ENCODE measurements around the gene NHLRC4. TPM values are rescaled to one million over a fixed set of nuclear protein-coding genes. Genes with fewer than 3 reads are reported as not detected.

The NHLRC4 gene
- total and polyA plus RNA-seq, 2 of the 13 experiments (the other 11 are each of a cell fraction or from before 2014, with no cell fraction given): 0.40 to 0.59 TPM

DNA sequence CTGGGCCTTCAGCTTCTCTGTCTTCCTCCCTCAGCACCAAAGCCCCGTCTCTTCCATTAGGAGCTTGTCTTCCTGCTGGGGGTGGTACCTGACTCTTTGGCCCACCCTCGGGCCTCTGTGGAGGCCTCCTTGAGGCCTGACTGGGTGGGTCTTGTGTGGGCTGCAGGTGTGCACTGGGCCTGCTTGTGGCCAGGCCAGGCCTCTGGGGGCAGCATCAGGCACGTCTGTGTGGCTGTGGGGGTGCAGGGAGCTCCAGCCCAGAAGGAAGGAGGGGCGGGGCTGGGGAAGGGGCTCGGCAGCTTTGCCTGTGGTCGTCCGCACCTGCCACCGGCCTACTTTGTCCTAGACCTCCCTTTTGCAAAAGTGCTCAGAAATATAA, 10.0 kb downstream of the NHLRC4 start:
- Histone ChIP-seq H3K4me3 (replicated peaks in 1 of 3; ENCODE audit: insufficient read depth in 1 of 3, low read depth in 2 of 3, low read length in 3 of 3) (no peak overlapping the region), H3K4me2 (ENCODE audit: low read depth, low read length) (no peak overlapping the region), H3K27ac (ENCODE audit: extremely low read length, insufficient read depth, low read length) (no peak overlapping the region), H3K9me3 (ENCODE audit: low read length) (no peaks in the 10 kb centered on the region), H3K9ac (ENCODE audit: insufficient read depth, low read depth, low read length) (no peak overlapping the region), H3K4me1 (ENCODE audit: insufficient read depth, low read length) (peaks cover 12% of the 10 kb centered on the region), H3K79me2 (ENCODE audit: insufficient read depth, low read length) (no peaks in the 10 kb centered on the region), H3K36me3 (replicated peaks in 1 of 2; ENCODE audit: control insufficient read depth in 1 of 2, insufficient read depth in 2 of 2, low read length in 2 of 2) (peaks cover 1 to 4% of the 10 kb centered on the region in 2 experiments; a peak in 1 of 5 replicates), H2AFZ (ENCODE audit: low read length) (no peak overlapping the region), H3K27me3 (ENCODE audit: control insufficient read depth in 1 of 2, insufficient read depth in 2 of 2, low read length in 2 of 2) (no peaks in the 10 kb centered on the region), H4K20me1 (ENCODE audit: insufficient read depth, low read length) (no peaks in the 10 kb centered on the region)
- in situ Hi-C loops (cut with HindIII; ENCODE audit: extremely low pct_ligation_motif_present, low pct_unique_long_range_greater_than_20kb): no loop called here
- CTCF ChIA-PET (ENCODE audit: low intra/inter-chr PET ratio, low total read pairs): no interaction called here
- WGBS (ENCODE audit: low lambda C conversion rate): 59% methylated on average over 8 of the region's 8 CpGs
- POLR2A ChIA-PET: interaction anchor here (0.8 to 1.4 kb wide), 4 partner anchors 9 to 60 kb away, joined by 3 to 5 read pairs (median 4); partner anchors contain the start of gene METTL26
- no peak for FAIRE-seq
- no peak for DNase-seq (ENCODE audit: low spot score)
- TF ChIP-seq ERF (CRISPR knock-in tag; IDR thresholded peaks at IDR 0.05) (0 out of 2 replicates have a peak, but pooled peaks have one; percentile 9), ZFP82 (CRISPR knock-in tag; IDR thresholded peaks at IDR 0.05; ENCODE audit: borderline replicate concordance) (no peak), ZFX (CRISPR knock-in tag; IDR thresholded peaks at IDR 0.05; ENCODE audit: low read depth) (peak; percentile 29), ZNF740 (CRISPR knock-in tag; IDR thresholded peaks at IDR 0.05) (peak; percentile 94), POLR2AphosphoS2 (IDR thresholded peaks at IDR 0.05; ENCODE audit: low read depth, low read length) (no peak), ZFYVE20 (CRISPR knock-in tag; IDR thresholded peaks at IDR 0.05; ENCODE audit: borderline replicate concordance, low read depth) (no peak)
- ATAC-seq: peak; percentile 67
- no TSS peak for BruUV-seq (replicated peaks)
- intact Hi-C loops (cut with micrococcal nuclease; ENCODE audit: unreplicated experiment): no loop called here

DNA sequence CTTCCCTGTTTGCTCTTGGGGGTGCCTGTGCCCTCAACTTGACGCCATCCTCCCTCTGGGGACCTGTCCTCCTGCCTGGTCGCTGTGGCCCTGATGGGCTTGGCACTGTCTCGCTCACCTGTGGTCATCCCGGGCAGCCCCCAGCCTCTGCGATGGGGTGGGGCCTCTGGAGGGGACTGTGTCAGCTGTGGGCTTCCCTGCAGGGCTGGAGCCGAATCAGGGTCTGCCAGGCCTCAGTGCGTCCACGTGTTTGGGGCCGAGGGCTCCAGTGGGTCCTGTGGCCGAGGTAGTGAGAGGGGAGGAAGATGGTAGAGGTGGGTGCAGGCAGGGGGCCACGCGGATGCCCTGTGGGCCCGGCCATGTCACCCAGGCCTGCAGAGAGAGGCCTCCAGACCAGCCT, 11.0 kb downstream of the NHLRC4 start:
- no peak for FAIRE-seq
- WGBS (ENCODE audit: low lambda C conversion rate): 100% methylated on average over 3 of the region's 13 CpGs
- intact Hi-C loops (cut with micrococcal nuclease; ENCODE audit: unreplicated experiment): no loop called here

More for the DNA sequence above, 11.0 kb downstream of the NHLRC4 start:
- Histone ChIP-seq H3K4me3 (replicated peaks in 1 of 3; ENCODE audit: insufficient read depth in 1 of 3, low read depth in 2 of 3, low read length in 3 of 3) (no peak overlapping the region), H2AFZ (ENCODE audit: low read length) (no peak overlapping the region), H4K20me1 (ENCODE audit: insufficient read depth, low read length) (no peaks in the 10 kb centered on the region), H3K27me3 (ENCODE audit: control insufficient read depth in 1 of 2, insufficient read depth in 2 of 2, low read length in 2 of 2) (no peaks in the 10 kb centered on the region), H3K4me2 (ENCODE audit: low read depth, low read length) (no peak overlapping the region), H3K9me3 (ENCODE audit: low read length) (no peaks in the 10 kb centered on the region), H3K79me2 (ENCODE audit: insufficient read depth, low read length) (no peaks in the 10 kb centered on the region), H3K9ac (ENCODE audit: insufficient read depth, low read depth, low read length) (no peak overlapping the region), H3K36me3 (replicated peaks in 1 of 2; ENCODE audit: control insufficient read depth in 1 of 2, insufficient read depth in 2 of 2, low read length in 2 of 2) (peaks cover 0 to 1% of the 10 kb centered on the region in 2 experiments; a peak in 1 of 5 replicates), H3K4me1 (ENCODE audit: insufficient read depth, low read length) (peaks cover 12% of the 10 kb centered on the region), H3K27ac (ENCODE audit: extremely low read length, insufficient read depth, low read length) (no peak overlapping the region)
- in situ Hi-C loops (cut with HindIII; ENCODE audit: extremely low pct_ligation_motif_present, low pct_unique_long_range_greater_than_20kb): no loop called here
- POLR2A ChIA-PET: no interaction called here
- no peak for TF ChIP-seq ZNF75D (CRISPR knock-in tag; IDR thresholded peaks at IDR 0.05; ENCODE audit: borderline replicate concordance)
- peak; percentile 59 for TF ChIP-seq AGO2 (optimal IDR thresholded peaks at IDR 0.05; ENCODE audit: low read depth, low read length)
- ATAC-seq (no peak), DNase-seq (ENCODE audit: low spot score) (no peak)
- CTCF ChIA-PET (ENCODE audit: low intra/inter-chr PET ratio, low total read pairs): no interaction called here
- no TSS peak for BruUV-seq (replicated peaks)
